IPS-20b (cell line): ENCODE measurements around the gene OR51D1.

Source experiments
- H3K27ac ChIP-seq: one replicate; pipeline ENCODE4 v1.5.1; 2013; ENCODE audit warnings: low read length
- H3K27me3 ChIP-seq: 2 replicates; pipeline ENCODE4 v1.6.1; 2013; ENCODE audit warnings: mild to moderate bottlenecking, low read length, inconsistent platforms; ENCODE audit not compliant: insufficient read depth
- H3K36me3 ChIP-seq: 2 replicates; pipeline ENCODE4 v1.6.1; 2013; ENCODE audit warnings: low read depth, mild to moderate bottlenecking, inconsistent platforms, low read length, moderate library complexity; ENCODE audit not compliant: insufficient read depth
- H3K4me1 ChIP-seq: 2 replicates; pipeline ENCODE4 v1.6.1; 2013; ENCODE audit warnings: mild to moderate bottlenecking, control low read depth, inconsistent platforms, low read length, moderate library complexity; ENCODE audit not compliant: insufficient read depth
- H3K4me3 ChIP-seq: 2 replicates; pipeline ENCODE4 v1.5.1; 2013; ENCODE audit warnings: mild to moderate bottlenecking, low read length, inconsistent platforms
- H3K9ac ChIP-seq: 2 replicates; pipeline ENCODE4 v1.6.1; 2013; ENCODE audit warnings: low read depth, mild to moderate bottlenecking, inconsistent platforms, low read length, moderate library complexity
- H3K9me3 ChIP-seq: 2 replicates; pipeline ENCODE4 v1.6.1; 2013; ENCODE audit warnings: mild to moderate bottlenecking, low read depth, low read length, inconsistent platforms; ENCODE audit not compliant: insufficient read depth

Gene OR51D1, protein sequence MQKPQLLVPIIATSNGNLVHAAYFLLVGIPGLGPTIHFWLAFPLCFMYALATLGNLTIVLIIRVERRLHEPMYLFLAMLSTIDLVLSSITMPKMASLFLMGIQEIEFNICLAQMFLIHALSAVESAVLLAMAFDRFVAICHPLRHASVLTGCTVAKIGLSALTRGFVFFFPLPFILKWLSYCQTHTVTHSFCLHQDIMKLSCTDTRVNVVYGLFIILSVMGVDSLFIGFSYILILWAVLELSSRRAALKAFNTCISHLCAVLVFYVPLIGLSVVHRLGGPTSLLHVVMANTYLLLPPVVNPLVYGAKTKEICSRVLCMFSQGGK

GRCh38 chr11:4636962-4637661 lies at the start of gene OR51D1:
OR51D1 (plus strand) TSS chr11:4637477; CDS start chr11:4639791, 2,314 bp downstream.
- Histone ChIP-seq H3K27ac (no peak within 1 kb of the TSS), H3K9ac (no peak within 1 kb of the TSS), H3K36me3 (no peaks in the 10 kb centered on the region), H3K4me1 (no peaks in the 10 kb centered on the region; the same call in 1 of the 2 replicates), H3K9me3 (no peaks in the 10 kb centered on the region), H3K4me3 (peak within 1 kb of the TSS; percentile 56; the same call in 1 of the 2 replicates), H3K27me3 (peaks cover 14% of the 10 kb centered on the region)

DNA sequence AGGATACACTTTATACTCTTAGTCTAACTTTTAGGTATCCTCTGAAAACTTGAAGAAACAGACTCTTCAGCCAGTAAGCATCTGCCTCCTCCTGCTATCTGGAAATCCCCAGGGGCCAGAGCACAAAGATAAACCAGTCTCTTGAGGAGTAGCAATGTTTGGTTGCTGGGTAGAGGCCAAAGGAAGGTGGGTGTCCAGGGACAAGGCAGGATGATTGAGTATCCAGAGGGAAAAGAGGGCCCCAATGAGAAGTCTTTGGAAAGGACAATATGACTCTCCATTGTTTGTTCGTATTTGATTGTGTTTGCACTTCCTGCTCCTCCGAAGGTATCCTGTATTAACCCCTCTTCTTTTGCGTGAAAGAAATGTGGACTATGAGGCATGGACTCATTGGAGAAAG lies 48.3 kb upstream of the OR51D1 start:
- no peak overlapping the region for H3K4me3 ChIP-seq
- H3K27ac ChIP-seq, result no peak overlapping the region
- no peaks in the 10 kb centered on the region for H3K4me1 ChIP-seq
- H3K36me3 ChIP-seq, result no peaks in the 10 kb centered on the region
- peaks cover 3% of the 10 kb centered on the region; the same call in 1 of the 2 replicates for H3K27me3 ChIP-seq
- no peaks in the 10 kb centered on the region for H3K9me3 ChIP-seq
- H3K9ac ChIP-seq, result no peak overlapping the region

GRCh38 chr11:4593739-4594138 lies 43.5 kb upstream of the OR51D1 start, which contains the start of gene OR52I1:
OR52I1 (plus strand) TSS chr11:4594039; CDS start chr11:4594039, 0 bp downstream.
- Histone ChIP-seq H3K27me3 (no peaks in the 10 kb centered on the region), H3K4me3 (no peak within 1 kb of the TSS)

GRCh38 chr11:4605057-4605456 lies 32.2 kb upstream of the OR51D1 start:
- Histone ChIP-seq H3K9me3 (no peaks in the 10 kb centered on the region), H3K27ac (no peak overlapping the region)

More at GRCh38 chr11:4593739-4594138, 43.5 kb upstream of the OR51D1 start, which contains the start of gene OR52I1:
- H3K27ac ChIP-seq, result no peak within 1 kb of the TSS
- H3K9me3 ChIP-seq, result no peaks in the 10 kb centered on the region
- H3K9ac ChIP-seq, result no peak within 1 kb of the TSS
- H3K36me3 ChIP-seq, result no peaks in the 10 kb centered on the region
- H3K4me1 ChIP-seq, result no peaks in the 10 kb centered on the region

GRCh38 chr11:4606231-4607015 lies 30.9 kb upstream of the OR51D1 start:
- H3K36me3 ChIP-seq, result no peaks in the 10 kb centered on the region; the same call in 1 of the 2 replicates
- H3K9ac ChIP-seq, result peak overlapping the region; percentile 84; the same call in 1 of the 2 replicates
- H3K4me3 ChIP-seq, result peak overlapping the region; percentile 74; the same call in 1 of the 2 replicates
- H3K27me3 ChIP-seq, result no peaks in the 10 kb centered on the region
- no peaks in the 10 kb centered on the region for H3K4me1 ChIP-seq
- no peaks in the 10 kb centered on the region for H3K9me3 ChIP-seq
- no peak overlapping the region for H3K27ac ChIP-seq

More at GRCh38 chr11:4605057-4605456, 32.2 kb upstream of the OR51D1 start:
- Histone ChIP-seq H3K4me1 (no peaks in the 10 kb centered on the region), H3K36me3 (peaks cover 4% of the 10 kb centered on the region), H3K4me3 (no peak overlapping the region), H3K9ac (no peak overlapping the region), H3K27me3 (no peaks in the 10 kb centered on the region)

- no peaks in the 10 kb centered on the region for H3K27me3 ChIP-seq
- no peaks in the 10 kb centered on the region for H3K4me1 ChIP-seq
- H3K27ac ChIP-seq, result no peak overlapping the region
- H3K4me3 ChIP-seq, result peak overlapping the region; percentile 74
- H3K9ac ChIP-seq, result peak overlapping the region; percentile 84; the same call in 1 of the 2 replicates
- no peaks in the 10 kb centered on the region for H3K36me3 ChIP-seq
- no peaks in the 10 kb centered on the region for H3K9me3 ChIP-seq
Measured at GRCh38 chr11:4607096-4607495, 30.2 kb upstream of the OR51D1 start.

DNA sequence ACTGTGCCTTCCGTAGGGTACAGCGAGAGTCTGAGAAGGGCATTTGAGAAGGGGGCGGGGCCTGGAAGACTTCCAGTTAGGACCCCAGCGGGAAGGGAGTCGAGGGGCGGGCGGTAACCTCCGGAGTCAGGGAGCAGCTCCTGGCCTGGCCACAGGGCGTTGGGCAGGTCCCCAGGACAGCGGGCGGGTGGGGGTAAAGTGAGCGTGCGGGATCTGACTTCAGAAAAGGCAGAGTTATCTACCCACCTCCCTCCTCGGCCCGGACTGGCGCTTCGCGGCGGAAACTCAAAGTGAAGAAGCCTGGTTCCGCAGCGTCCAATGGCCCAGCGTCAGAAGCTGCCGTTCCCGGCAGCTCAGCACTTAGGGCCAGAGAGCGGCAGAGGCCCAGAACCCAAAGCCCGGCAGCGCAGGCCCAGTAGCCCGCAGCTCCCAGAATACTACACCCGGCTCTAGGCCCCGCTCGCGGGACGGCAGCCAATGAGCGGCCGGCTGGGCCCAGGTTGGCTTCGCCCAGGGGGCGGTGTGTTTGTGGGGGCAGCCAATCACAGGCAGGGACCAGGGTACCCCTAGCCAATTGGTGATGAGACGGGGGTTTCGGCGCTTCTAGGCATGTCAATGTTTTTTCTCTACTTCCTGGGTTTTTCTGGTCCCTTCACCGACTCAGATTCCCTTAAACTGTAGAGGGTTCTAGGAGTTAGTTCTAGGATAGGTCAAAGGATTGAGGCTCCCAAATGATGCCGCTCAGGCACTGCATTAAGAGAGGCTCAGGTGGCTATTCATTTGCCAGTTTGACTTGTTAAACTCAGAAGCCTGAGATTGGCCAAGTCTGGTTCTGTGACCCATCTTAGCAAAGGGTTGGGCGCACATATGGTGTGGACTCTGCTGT lies 29.3 kb upstream of the OR51D1 start, which contains the start of gene TRIM68:
TSS of gene TRIM68 (minus strand) at position 451 of the 886 bp plus-strand sequence. CDS start 2,727 bp downstream, outside the sequence.
- Histone ChIP-seq H3K4me1 (no peaks in the 10 kb centered on the region), H3K9me3 (no peaks in the 10 kb centered on the region), H3K27me3 (no peaks in the 10 kb centered on the region), H3K4me3 (peak within 1 kb of the TSS; percentile 74), H3K36me3 (no peaks in the 10 kb centered on the region), H3K27ac (no peak within 1 kb of the TSS), H3K9ac (peak within 1 kb of the TSS; percentile 84; the same call in 1 of the 2 replicates)

DNA sequence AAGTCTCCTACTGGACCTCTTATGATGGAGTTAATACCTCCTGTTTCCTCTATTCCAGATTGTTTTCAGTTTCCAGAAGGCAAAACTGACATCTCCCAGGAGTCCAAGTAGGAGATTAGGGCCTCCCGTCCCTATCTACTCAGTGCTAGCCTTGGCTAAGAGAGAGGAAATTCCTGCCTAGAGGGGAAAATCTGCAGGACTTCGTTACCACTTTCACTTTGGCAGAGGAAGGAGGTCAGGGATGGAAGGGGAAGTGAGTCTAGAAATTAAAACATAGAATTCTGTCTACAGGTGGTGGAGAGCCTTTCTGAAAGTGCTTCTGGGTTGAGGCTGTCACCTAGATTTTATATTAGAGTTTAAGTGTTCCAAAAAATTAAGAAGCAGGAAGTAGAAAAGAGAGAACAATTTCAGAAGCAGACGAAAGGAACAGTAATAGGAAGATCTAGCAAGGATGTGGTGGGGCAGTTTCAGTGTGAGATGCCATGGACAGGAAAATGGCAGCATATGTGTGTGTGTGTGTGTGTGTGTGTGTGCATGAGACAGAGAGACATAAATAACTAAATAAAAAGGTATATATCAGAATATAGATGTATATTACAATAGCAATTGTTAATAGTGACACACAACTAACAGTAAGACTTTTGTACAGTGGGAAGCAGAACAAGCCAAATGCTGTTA lies 26.9 kb upstream of the OR51D1 start:
- H3K4me3 ChIP-seq, result no peak overlapping the region
- no peaks in the 10 kb centered on the region for H3K4me1 ChIP-seq
- no peaks in the 10 kb centered on the region for H3K36me3 ChIP-seq
- H3K27me3 ChIP-seq, result no peaks in the 10 kb centered on the region
- H3K9me3 ChIP-seq, result no peaks in the 10 kb centered on the region
- H3K27ac ChIP-seq, result no peak overlapping the region
- no peak overlapping the region for H3K9ac ChIP-seq

DNA sequence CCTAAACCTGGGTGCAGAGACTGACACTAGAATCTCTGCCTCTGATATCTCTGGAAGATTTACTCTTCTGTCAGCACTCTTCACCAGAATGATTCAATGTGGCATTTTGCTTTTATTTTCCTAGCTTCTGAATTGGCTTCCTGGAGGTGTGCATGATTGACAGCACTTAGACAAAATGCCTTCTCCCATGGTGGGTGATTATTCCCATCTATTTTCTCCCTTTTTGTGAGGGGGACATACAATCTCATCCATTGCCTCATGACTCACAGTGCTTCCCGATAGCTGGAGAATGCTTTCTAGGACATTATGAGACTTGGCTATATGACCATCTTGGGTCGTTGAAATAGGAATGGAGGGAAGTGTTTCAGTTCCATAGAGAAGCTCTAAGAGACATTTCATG lies 25.3 kb upstream of the OR51D1 start:
- H3K9me3 ChIP-seq, result no peaks in the 10 kb centered on the region
- H3K9ac ChIP-seq, result no peak overlapping the region
- no peak overlapping the region for H3K4me3 ChIP-seq
- H3K36me3 ChIP-seq, result no peaks in the 10 kb centered on the region
- no peak overlapping the region for H3K27ac ChIP-seq
- no peaks in the 10 kb centered on the region for H3K27me3 ChIP-seq
- no peaks in the 10 kb centered on the region for H3K4me1 ChIP-seq

- H3K4me1 ChIP-seq, result no peaks in the 10 kb centered on the region
- no peak overlapping the region for H3K4me3 ChIP-seq
- no peaks in the 10 kb centered on the region for H3K9me3 ChIP-seq
- no peaks in the 10 kb centered on the region for H3K27me3 ChIP-seq
- H3K36me3 ChIP-seq, result no peaks in the 10 kb centered on the region
- no peak overlapping the region for H3K27ac ChIP-seq
- H3K9ac ChIP-seq, result no peak overlapping the region
Measured at GRCh38 chr11:4615856-4616444, 21.3 kb upstream of the OR51D1 start.
